ENCODE data around the gene HDAC4.

Gene HDAC4

GRCh38 chr2:239303711-239304532 is 96.9 kb downstream of the HDAC4 start:
- DNase-seq (ENCODE audit: low read depth), result no peak
- H3K4me3 ChIP-seq (ENCODE audit: low read depth, low read length), result no peak overlapping the region

- DNase-seq (ENCODE audit: low read depth), result no peak
- no peak overlapping the region for H3K4me3 ChIP-seq (ENCODE audit: low read depth, low read length)
Observed at GRCh38 chr2:239302808-239303557, 97.8 kb downstream of the HDAC4 start.

GRCh38 chr2:239302083-239302807 is 98.6 kb downstream of the HDAC4 start:
- no peak overlapping the region for H3K4me3 ChIP-seq (ENCODE audit: low read depth, low read length)
- DNase-seq (ENCODE audit: low read depth), result no peak

GRCh38 chr2:239300871-239301735 is 99.7 kb downstream of the HDAC4 start:
- no peak overlapping the region for H3K4me3 ChIP-seq (ENCODE audit: low read depth, low read length)
- no peak for DNase-seq (ENCODE audit: low read depth)

DNA sequence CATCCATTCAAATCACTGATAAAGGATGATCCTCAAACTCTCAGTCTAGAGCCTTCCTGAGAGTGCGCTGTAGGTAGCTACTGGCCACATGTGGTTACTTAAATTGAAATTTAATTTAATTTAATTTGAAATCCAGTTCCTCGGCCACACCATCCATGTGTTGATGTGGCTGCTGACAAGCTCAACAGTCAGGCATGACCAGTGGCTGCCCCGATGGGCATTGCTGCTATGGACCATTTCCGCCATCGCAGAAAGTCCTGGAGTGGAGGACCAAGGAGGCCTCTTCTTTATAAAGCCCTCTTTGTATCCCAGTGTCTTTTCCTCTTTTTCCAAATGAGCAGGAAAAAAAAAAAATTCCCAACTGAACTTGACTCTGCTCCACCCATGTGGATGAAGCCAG is 100.6 kb downstream of the HDAC4 start:
- no peak overlapping the region for H3K4me3 ChIP-seq (ENCODE audit: low read depth, low read length)
- no peak for DNase-seq (ENCODE audit: low read depth)

DNA sequence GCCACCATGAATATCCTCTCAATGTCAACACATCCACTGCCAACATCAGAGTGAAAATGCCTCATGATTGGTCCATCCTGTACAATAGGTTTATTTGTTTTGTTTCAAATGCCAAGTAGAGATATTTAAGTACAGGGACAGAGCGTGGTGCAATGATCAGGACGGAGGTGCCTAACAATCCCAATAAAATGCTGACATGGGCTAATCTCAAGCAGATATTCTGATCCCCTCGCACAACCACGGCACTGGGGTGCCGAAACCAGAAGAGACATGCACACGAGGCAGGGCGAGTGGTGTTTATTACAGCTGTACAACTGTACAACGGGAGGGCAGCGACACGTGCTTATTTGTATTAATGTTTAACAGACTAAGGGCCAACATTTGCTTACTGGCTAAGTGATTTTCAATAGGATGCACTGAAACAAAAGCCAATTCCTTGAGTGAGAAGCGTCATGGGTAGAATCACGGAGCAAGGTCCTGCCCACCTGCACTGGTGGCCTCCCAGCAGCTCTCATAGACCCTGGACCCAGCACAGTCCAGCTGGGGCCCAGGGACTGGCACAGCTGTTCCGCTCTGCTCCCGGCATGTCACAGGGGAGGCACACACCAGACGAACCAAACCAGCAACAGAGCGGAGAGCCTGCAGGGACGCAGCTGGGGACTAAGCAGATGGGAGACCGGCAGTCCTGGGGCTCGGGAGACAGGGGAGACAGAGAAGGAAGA is 101.4 kb downstream of the HDAC4 start:
- H3K4me3 ChIP-seq (ENCODE audit: low read depth, low read length), result no peak overlapping the region
- DNase-seq (ENCODE audit: low read depth), result no peak

DNA sequence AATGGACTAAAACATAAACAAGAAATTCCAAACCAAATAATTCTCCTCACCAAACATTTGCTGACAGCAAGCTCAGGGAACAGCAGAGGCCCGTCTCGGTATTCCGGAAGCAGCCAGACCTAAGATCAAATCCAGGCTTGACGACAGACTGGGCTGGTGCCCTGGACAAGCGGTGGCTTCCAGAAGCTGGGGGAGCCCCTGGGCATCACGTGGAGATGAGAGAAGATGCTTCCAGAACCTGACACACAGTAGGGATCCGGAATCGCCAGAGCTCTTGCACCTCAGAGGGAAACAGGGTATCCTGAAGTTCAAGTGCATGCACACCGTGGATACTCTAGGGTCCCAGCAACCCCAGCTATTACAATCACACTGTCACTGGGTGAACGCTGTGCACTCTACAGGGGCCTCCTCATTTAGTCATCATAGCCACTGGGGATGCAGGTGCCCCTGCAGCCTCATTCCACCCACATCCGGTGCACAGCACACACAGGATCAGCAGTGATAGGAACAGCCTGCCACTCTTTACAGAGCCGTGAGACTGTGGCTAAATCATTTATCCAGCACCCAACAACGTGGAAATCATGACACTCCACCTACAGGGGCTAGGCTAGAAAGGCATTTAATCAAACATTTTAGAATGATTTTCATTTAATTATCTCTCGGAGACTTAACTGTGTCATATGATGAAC is 102.6 kb downstream of the HDAC4 start:
- no peak overlapping the region for H3K4me3 ChIP-seq (ENCODE audit: low read depth, low read length)
- DNase-seq (ENCODE audit: low read depth), result no peak

GRCh38 chr2:239297142-239298004 is 103.4 kb downstream of the HDAC4 start:
- DNase-seq (ENCODE audit: low read depth), result no peak
- H3K4me3 ChIP-seq (ENCODE audit: low read depth, low read length), result no peak overlapping the region

GRCh38 chr2:239296020-239296932 is 104.5 kb downstream of the HDAC4 start:
- no peak for DNase-seq (ENCODE audit: low read depth)
- no peak overlapping the region for H3K4me3 ChIP-seq (ENCODE audit: low read depth, low read length)

- no peak for DNase-seq (ENCODE audit: low read depth)
- H3K4me3 ChIP-seq (ENCODE audit: low read depth, low read length), result no peak overlapping the region
Observed at GRCh38 chr2:239295377-239296019, 105.3 kb downstream of the HDAC4 start.

- no peak for DNase-seq (ENCODE audit: low read depth)
- H3K4me3 ChIP-seq (ENCODE audit: low read depth, low read length), result no peak overlapping the region
Observed at GRCh38 chr2:239294571-239295054, 106.2 kb downstream of the HDAC4 start.

DNA sequence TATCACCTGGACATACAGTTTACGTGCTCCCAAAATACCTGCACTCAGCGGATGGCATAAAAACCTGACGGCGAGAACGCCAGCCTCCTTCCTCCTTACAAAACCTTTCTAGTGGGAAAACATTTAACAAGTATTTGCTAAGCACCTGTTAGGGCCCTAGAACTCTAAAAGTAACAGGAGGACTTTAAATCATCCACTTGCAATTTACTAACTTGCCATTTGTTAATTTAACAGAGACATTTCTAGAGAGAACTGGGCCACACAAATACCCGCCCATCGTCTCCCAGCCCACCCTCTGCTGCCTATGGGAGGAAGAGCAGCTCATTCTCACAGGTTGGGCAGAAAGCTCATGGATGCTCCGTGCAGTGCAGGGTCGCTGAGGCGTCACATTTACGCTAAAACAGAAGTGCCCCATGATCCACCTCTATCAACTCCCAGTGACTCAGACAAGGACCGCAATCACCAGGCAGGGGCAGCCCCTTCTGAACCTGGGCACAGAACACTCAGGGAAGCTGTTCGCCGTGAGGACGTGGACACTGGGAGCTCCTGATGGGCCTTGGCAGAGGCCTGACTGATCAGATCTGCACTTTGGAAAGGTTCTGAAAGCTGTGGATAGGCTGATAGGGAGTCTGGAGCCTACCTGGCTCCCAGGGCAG is 106.9 kb downstream of the HDAC4 start:
- H3K4me3 ChIP-seq (ENCODE audit: low read depth, low read length), result no peak overlapping the region
- no peak for DNase-seq (ENCODE audit: low read depth)

GRCh38 chr2:239292959-239293774 is 107.7 kb downstream of the HDAC4 start:
- no peak for DNase-seq (ENCODE audit: low read depth)

DNA sequence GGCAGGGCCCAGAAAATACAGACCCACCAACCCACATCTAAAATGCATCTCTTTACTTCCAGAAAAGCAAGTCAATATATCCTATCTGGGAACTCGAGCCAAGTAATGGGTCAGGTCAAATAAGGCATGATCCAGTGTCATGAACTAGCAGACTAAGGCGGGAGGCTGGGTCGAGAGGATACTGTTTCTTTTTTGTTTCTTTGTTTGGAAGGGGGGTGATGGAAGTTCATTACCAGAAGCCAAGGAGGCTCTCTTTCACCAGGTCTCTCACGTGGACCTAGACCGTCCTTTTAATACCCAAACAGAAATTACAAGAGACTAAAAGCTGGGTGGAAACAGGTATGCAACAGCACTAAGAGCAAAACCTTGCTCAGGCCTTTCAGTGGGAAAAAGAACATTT is 108.3 kb downstream of the HDAC4 start:
- no peak for DNase-seq (ENCODE audit: low read depth)

More at GRCh38 chr2:239292959-239293774, 107.7 kb downstream of the HDAC4 start:
- H3K4me3 ChIP-seq (ENCODE audit: low read depth, low read length), result no peak overlapping the region

More for the DNA sequence above, 108.3 kb downstream of the HDAC4 start:
- H3K4me3 ChIP-seq (ENCODE audit: low read depth, low read length), result no peak overlapping the region

All from skeletal muscle cell (primary cell).